Stimulated activated CD8-positive, alpha-beta memory T cell treated with anti-CD3 and anti-CD28 coated beads, Interleukin-4, amount 100 ng/mL, for 4 hours (primary cell): ENCODE data around the gene CEP44.
"Not testable (repeated sequence)": the region's sequence is repeated elsewhere in the genome, so short reads cannot be mapped to it uniquely, and the experiment has no call there.

Source experiments
- DNase-seq, 2 donors: peaks; one replicate each; pipeline ENCODE4 v3.0.0-alpha.2; 2020; ENCODE audit warnings: low read depth in 2 of 2, low spot score in 1 of 2

The CEP44 gene

GRCh38 chr4:174283507-174284471 lies at the start of gene CEP44, which contains the start of gene FBXO8:
TSS of gene CEP44 (plus strand) at chr4:174283911. CDS start at chr4:174299122, 15,211 bp downstream.
TSS of gene FBXO8 (minus strand) at chr4:174283667. CDS start at chr4:174263092, 20,575 bp downstream.
- peak; percentile 37 to 39 for DNase-seq

GRCh38 chr4:174236359-174236758 lies 47.4 kb upstream of the CEP44 start:
- no peak for DNase-seq

GRCh38 chr4:174241162-174241561 lies 42.5 kb upstream of the CEP44 start:
- DNase-seq: no peak

- no peak for DNase-seq
Measured at GRCh38 chr4:174244441-174244840, 39.3 kb upstream of the CEP44 start.

GRCh38 chr4:174245714-174246113 lies 38.0 kb upstream of the CEP44 start:
- no peak for DNase-seq

- DNase-seq: no peak
Measured at GRCh38 chr4:174248407-174248806, 35.3 kb upstream of the CEP44 start.

GRCh38 chr4:174252412-174252811 lies 31.3 kb upstream of the CEP44 start:
- no peak for DNase-seq

GRCh38 chr4:174254613-174255012 lies 29.1 kb upstream of the CEP44 start:
- no peak for DNase-seq

GRCh38 chr4:174255374-174255773 lies 28.3 kb upstream of the CEP44 start:
- no peak for DNase-seq

GRCh38 chr4:174255786-174256185 lies 27.9 kb upstream of the CEP44 start:
- DNase-seq: no peak

- no peak for DNase-seq
Measured at GRCh38 chr4:174256277-174256713, 27.4 kb upstream of the CEP44 start.

GRCh38 chr4:174259580-174259979 lies 24.1 kb upstream of the CEP44 start:
- DNase-seq: no peak

GRCh38 chr4:174260099-174260498 lies 23.6 kb upstream of the CEP44 start:
- DNase-seq: no peak

- DNase-seq: not testable (repeated sequence)
Measured at GRCh38 chr4:174261432-174261831, 22.3 kb upstream of the CEP44 start.

- no peak for DNase-seq
Measured at GRCh38 chr4:174262624-174263444, 20.9 kb upstream of the CEP44 start.

- no peak for DNase-seq
Measured at GRCh38 chr4:174263445-174263736, 20.3 kb upstream of the CEP44 start.

GRCh38 chr4:174265916-174266315 lies 17.8 kb upstream of the CEP44 start:
- DNase-seq: no peak

- DNase-seq: no peak
Measured at GRCh38 chr4:174266416-174266815, 17.3 kb upstream of the CEP44 start.

GRCh38 chr4:174273930-174274329 lies 9.8 kb upstream of the CEP44 start:
- no peak for DNase-seq

- no peak for DNase-seq
Measured at GRCh38 chr4:174274436-174274835, 9.3 kb upstream of the CEP44 start.

- no peak for DNase-seq
Measured at GRCh38 chr4:174275101-174275500, 8.6 kb upstream of the CEP44 start.

- no peak for DNase-seq
Measured at GRCh38 chr4:174277433-174277832, 6.3 kb upstream of the CEP44 start.
